ENCODE results near the gene DIAPH3.

The DIAPH3 gene

DNA sequence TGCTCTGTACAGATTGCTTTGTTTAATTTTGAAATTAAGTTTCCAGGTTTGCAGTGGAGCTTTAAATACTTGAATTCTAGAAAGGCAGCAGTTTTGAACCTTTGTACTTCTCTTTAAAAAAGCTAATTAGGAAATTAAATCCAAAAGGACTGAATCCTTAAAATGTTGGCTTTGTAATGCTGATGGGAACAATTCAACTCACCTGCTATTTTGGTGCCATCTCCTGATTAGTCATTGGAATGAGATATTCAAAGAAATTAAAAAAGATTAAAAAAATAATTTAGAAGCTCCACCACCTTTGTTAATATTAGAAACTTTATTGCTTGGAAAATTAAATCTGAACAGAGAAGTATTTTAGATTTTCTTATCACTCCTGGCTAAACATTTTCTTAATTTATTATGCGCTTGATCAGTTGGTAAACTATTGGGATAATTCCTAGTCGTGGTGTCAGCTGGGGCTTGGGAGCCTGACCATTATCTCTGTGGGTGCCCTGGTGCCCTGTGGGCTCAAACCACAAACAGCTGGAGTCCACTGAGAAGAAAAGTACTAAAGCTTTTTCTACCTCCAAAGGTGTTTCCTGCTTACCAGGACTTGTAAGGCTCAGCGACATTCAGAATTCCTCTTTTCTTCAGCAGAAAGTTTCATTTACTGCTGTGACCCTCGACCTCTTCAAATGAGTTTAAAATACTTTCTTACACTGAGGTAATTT lies 540.4 kb downstream of the DIAPH3 start:
- no peak for DNase-seq (ENCODE audit: low read depth)

- DNase-seq (ENCODE audit: low read depth), result no peak
Measured at GRCh38 chr13:59621773-59622172, 542.0 kb downstream of the DIAPH3 start.
